A673 (cell line): Measurements from ENCODE around the gene FAM163A. TPM values are rescaled to one million over a fixed set of nuclear protein-coding genes. Genes with fewer than 3 reads are reported as not detected.

Source experiments
- BruUV-seq: library from RNA; stranded (reverse); fragments of 400-500 nt; replicated peaks from 2 replicates; lab custom pipeline; 2021; lab: Mats Ljungman, UMichigan
- CTCF ChIA-PET: fragments of 300-600 bp; sonication (Branson Sonifier 250); formaldehyde crosslinking; loops from one replicate; lab custom pipeline; 2022; ENCODE audit warnings: antibody characterized with exemption; lab: Charles Lee
- POLR2A ChIA-PET: fragments of 300-600 bp; sonication (Branson Sonifier 250); formaldehyde crosslinking; loops from one replicate; lab custom pipeline; 2022; ENCODE audit warnings: antibody characterized with exemption; ENCODE audit not compliant: low non-redundant PET; lab: Charles Lee
- DNase-seq: peaks from one replicate; pipeline ENCODE4 v3.0.0-alpha.2; 2015; ENCODE audit warnings: low spot score
- H3K27ac ChIP-seq: fragments of 200-600 bp; sonication (generic); 2 replicates; pipeline ENCODE4 v1.5.1; 2016; ENCODE audit warnings: mixed run types, low read depth, mild to moderate bottlenecking, mixed read lengths, antibody characterized with exemption, low read length; ENCODE audit not compliant: poor library complexity, severe bottlenecking
- H3K27me3 ChIP-seq: fragments of 200-600 bp; sonication (generic); replicated peaks from 2 replicates; pipeline ENCODE4 v1.6.1; 2017; ENCODE audit warnings: mixed run types, low read depth, mild to moderate bottlenecking, mixed read lengths, antibody characterized with exemption, low read length; ENCODE audit not compliant: insufficient read depth, poor library complexity
- H3K36me3 ChIP-seq: fragments of 200-600 bp; sonication (generic); 2 replicates; pipeline ENCODE4 v1.6.1; 2016; ENCODE audit warnings: mixed run types, mild to moderate bottlenecking, mixed read lengths, antibody characterized with exemption, low read length; ENCODE audit not compliant: insufficient read depth, poor library complexity, severe bottlenecking
- H3K4me1 ChIP-seq: fragments of 200-600 bp; sonication (generic); 2 replicates; pipeline ENCODE4 v1.6.1; 2017; ENCODE audit warnings: mixed run types, mild to moderate bottlenecking, mixed read lengths, antibody characterized with exemption, low read length; ENCODE audit not compliant: insufficient read depth, poor library complexity, severe bottlenecking
- H3K4me3 ChIP-seq: fragments of 200-600 bp; sonication (generic); 2 replicates; pipeline ENCODE4 v1.5.1; 2016; ENCODE audit warnings: low read depth, mixed run types, mild to moderate bottlenecking, mixed read lengths, low read length; ENCODE audit not compliant: poor library complexity, severe bottlenecking
- H3K9me3 ChIP-seq: fragments of 200-600 bp; sonication (generic); 2 replicates; pipeline ENCODE4 v1.6.1; 2016; ENCODE audit warnings: mixed run types, low read depth, mild to moderate bottlenecking, mixed read lengths, antibody characterized with exemption, low read length; ENCODE audit not compliant: poor library complexity, severe bottlenecking
- EZH2 ChIP-seq: fragments of 200-600 bp; sonication (generic); IDR thresholded peaks from 2 replicates; pipeline ENCODE4 v1.6.1; 2017; ENCODE audit warnings: borderline replicate concordance, low read depth, mild to moderate bottlenecking, mixed read lengths, antibody characterized with exemption, low read length; ENCODE audit not compliant: poor library complexity, severe bottlenecking
- intact Hi-C: fragments of 100-400 bp; cut with micrococcal nuclease; formaldehyde crosslinking; loops from one replicate; pipeline ENCODE4 v1.10.0; 2022; ENCODE audit not compliant: unreplicated experiment
- total RNA-seq: library from RNA; stranded (reverse); gene quantifications from 2 replicates; pipeline ENCODE4 v1.2.3, GENCODE V29; 2021
- TF ChIP-seq, protein P1 (sequence below): fragments of 300-800, 200-600 bp; sonication (generic); conservative IDR thresholded peaks from 2 replicates; pipeline ENCODE4 v1.5.1; 2017; ENCODE audit warnings: low read depth, mild to moderate bottlenecking, antibody characterized with exemption, low read length, moderate library complexity, mixed read lengths

Gene FAM163A
- total RNA-seq, 1 experiment from 2014 or later = not detected

DNA sequence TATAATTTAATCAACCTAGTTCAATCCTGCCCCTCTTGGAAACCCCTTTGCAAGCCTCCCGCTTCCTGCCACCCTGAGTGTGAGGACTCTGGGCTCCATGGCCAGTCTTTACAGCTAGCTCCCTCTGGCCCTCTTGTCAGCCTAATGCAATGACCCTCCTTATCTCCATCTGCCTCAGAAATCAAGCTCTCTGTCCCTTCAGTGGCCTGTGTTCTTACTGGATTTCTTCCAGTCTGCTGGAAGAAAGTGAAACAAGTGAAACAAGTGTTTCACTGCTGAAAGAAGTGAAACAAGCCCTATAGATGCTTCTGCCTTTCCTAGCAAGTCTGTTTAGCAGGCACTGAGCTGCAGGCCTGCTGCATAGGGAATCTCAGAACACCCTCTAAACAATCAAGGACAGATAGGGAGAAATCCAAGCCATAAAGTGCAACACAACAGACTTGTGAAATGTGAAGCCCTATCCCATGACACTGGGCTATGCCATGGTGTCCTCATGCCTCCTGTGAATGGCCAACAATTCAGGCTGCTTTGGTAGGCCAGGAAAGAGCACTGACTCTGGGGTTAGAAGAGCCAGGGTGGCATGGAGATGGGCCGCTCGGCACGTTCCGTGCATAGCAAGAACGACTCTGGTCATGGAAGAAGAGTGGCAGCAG, 55.9 kb downstream of the FAM163A start:
- H3K9me3 ChIP-seq = no peaks in the 10 kb centered on the region
- H3K36me3 ChIP-seq = no peaks in the 10 kb centered on the region
- BruUV-seq = no TSS peak
- ChIA-PET CTCF (interaction anchor here (1.3 to 2.2 kb wide), 2 partner anchors 11 to 16 kb away, joined by 7 to 17 read pairs; no protein-coding TSS in a partner anchor), POLR2A (no interaction called here)
- H3K4me1 ChIP-seq = no peaks in the 10 kb centered on the region
- H3K4me3 ChIP-seq = no peak overlapping the region
- intact Hi-C loops = no loop called here
- H3K27me3 ChIP-seq = no peaks in the 10 kb centered on the region
- no peak for DNase-seq
- no peak overlapping the region for H3K27ac ChIP-seq
- TF ChIP-seq EZH2 = no peak
- TF ChIP-seq, protein P1, sequence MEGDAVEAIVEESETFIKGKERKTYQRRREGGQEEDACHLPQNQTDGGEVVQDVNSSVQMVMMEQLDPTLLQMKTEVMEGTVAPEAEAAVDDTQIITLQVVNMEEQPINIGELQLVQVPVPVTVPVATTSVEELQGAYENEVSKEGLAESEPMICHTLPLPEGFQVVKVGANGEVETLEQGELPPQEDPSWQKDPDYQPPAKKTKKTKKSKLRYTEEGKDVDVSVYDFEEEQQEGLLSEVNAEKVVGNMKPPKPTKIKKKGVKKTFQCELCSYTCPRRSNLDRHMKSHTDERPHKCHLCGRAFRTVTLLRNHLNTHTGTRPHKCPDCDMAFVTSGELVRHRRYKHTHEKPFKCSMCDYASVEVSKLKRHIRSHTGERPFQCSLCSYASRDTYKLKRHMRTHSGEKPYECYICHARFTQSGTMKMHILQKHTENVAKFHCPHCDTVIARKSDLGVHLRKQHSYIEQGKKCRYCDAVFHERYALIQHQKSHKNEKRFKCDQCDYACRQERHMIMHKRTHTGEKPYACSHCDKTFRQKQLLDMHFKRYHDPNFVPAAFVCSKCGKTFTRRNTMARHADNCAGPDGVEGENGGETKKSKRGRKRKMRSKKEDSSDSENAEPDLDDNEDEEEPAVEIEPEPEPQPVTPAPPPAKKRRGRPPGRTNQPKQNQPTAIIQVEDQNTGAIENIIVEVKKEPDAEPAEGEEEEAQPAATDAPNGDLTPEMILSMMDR = no peak

DNA sequence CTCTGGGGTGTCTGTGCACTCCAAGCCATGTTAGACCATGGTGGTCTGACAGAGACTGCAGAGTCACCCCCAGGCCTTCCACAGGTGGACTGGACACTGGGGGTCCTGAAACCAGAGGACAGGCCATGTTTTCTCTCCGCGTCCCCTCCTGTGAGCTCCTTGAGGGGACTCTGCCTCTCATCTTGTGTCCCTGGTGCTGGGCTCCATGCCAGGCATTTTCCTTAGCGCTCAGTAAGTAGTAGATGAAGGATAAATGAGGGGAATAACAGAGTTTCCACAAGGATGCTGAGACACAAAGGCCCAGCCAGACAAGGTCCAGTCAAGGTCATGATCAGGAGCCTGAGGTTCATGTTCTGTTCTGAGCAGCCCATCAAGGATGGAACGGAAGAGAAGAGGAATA, 57.4 kb downstream of the FAM163A start:
- no peak for DNase-seq
- Histone ChIP-seq H3K36me3 (no peaks in the 10 kb centered on the region), H3K4me3 (no peak overlapping the region), H3K9me3 (no peaks in the 10 kb centered on the region), H3K27ac (no peak overlapping the region), H3K4me1 (no peaks in the 10 kb centered on the region), H3K27me3 (no peaks in the 10 kb centered on the region)
- intact Hi-C loops = no loop called here
- TF ChIP-seq, protein P1 = no peak
- no peak for TF ChIP-seq EZH2
- ChIA-PET CTCF (no interaction called here), POLR2A (no interaction called here)
- BruUV-seq = no TSS peak

DNA sequence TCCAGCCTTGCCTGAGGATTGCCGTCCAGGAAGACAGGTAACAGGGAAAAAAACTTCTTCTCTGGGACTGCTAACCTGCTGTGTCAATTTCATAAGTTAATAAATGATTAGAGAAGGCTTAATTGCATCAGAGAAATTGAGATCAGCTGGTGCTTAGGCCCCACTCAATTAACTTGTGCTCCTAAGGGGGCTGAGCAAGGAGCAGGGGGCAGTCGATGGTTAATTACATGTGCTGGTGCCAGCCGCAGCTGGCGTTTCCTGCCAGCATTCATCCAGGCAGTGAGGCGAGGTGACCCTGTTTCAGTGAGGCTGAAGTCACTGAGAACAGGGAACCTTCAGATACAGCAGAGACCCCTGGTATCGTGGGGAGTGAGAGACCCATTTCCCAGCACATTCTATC, 60.0 kb downstream of the FAM163A start:
- DNase-seq = no peak
- H3K4me3 ChIP-seq = no peak overlapping the region
- TF ChIP-seq, protein P1 = no peak
- TF ChIP-seq EZH2 = no peak
- no peaks in the 10 kb centered on the region for H3K4me1 ChIP-seq
- H3K36me3 ChIP-seq = no peaks in the 10 kb centered on the region
- H3K9me3 ChIP-seq = no peaks in the 10 kb centered on the region
- ChIA-PET CTCF (interaction anchor here (0.6 to 1.0 kb wide), 2 partner anchors 11 to 12 kb away, joined by 4 read pairs; no protein-coding TSS in a partner anchor), POLR2A (no interaction called here)
- no peak overlapping the region for H3K27ac ChIP-seq
- intact Hi-C loops = no loop called here
- no TSS peak for BruUV-seq
- H3K27me3 ChIP-seq = no peaks in the 10 kb centered on the region
